HL-60 (cell line): Measurements from ENCODE around the gene DERA.

ENCODE experiments used
- CTCF ChIP-seq: IDR thresholded peaks from one replicate; pipeline ENCODE4 v1.5.1; 2011; ENCODE audit warnings: low read length, control low read depth, inconsistent platforms; ENCODE audit not compliant: insufficient read depth
- GABPA ChIP-seq: IDR thresholded peaks from 2 replicates; pipeline ENCODE4 v1.6.1; 2012; ENCODE audit warnings: low read depth
- POLR2AphosphoS5 ChIP-seq: IDR thresholded peaks from 2 replicates; pipeline ENCODE4 v1.6.1; 2012; ENCODE audit warnings: low read depth
- REST ChIP-seq: IDR thresholded peaks from 2 replicates; pipeline ENCODE4 v1.6.1; 2012; ENCODE audit warnings: low read depth; ENCODE audit not compliant: insufficient replicate concordance

- TF ChIP-seq CTCF (no peak), GABPA (no peak), POLR2AphosphoS5 (no peak), REST (no peak)
Measured at GRCh38 chr12:16037533-16037932, 126.4 kb downstream of the DERA start.
